Skeletal muscle tissue (tissue), 4 donors: ENCODE data around the gene FHIT. TPM values are rescaled to one million over a fixed set of nuclear protein-coding genes. Genes with fewer than 3 reads are reported as not detected.

Experiments
- H3K27ac ChIP-seq: one replicate; pipeline ENCODE4 v1.7.0; 2013; ENCODE audit warnings: mild to moderate bottlenecking, low read depth, low read length, inconsistent platforms
- H3K27me3 ChIP-seq, 3 donors: one replicate each; pipeline ENCODE4 v1.7.0; 2013; ENCODE audit warnings: low read length in 3 of 3; ENCODE audit not compliant: control insufficient read depth in 3 of 3, insufficient read depth in 3 of 3
- H3K36me3 ChIP-seq, 3 donors: one replicate each; pipeline ENCODE4 v1.7.0; 2013; ENCODE audit warnings: low read length in 3 of 3; ENCODE audit not compliant: control insufficient read depth in 3 of 3, insufficient read depth in 3 of 3
- H3K4me1 ChIP-seq, 3 donors: one replicate each; pipeline ENCODE4 v1.7.0; 2013; ENCODE audit warnings: low read length in 3 of 3, mild to moderate bottlenecking in 3 of 3; ENCODE audit not compliant: control insufficient read depth in 3 of 3, insufficient read depth in 3 of 3
- H3K4me3 ChIP-seq, 3 donors: one replicate each; pipeline ENCODE4 v1.7.0; 2013; ENCODE audit warnings: low read length in 3 of 3
- H3K9ac ChIP-seq, 3 donors: one replicate each; pipeline ENCODE4 v1.7.0; 2013; ENCODE audit warnings: low read length in 3 of 3, mild to moderate bottlenecking in 3 of 3, moderate library complexity in 2 of 3, low read depth in 1 of 3
- H3K9me3 ChIP-seq, 3 donors: one replicate each; pipeline ENCODE4 v1.7.0; 2013; ENCODE audit warnings: low read length in 3 of 3; ENCODE audit not compliant: control insufficient read depth in 3 of 3
- total RNA-seq: library from RNA; depleted of rRNA; stranded (reverse); fragments of >200 nt; gene quantifications from one replicate; pipeline ENCODE4 v1.2.3, GENCODE V29; 2014
- donor health status: Osteomylitis.

FHIT gene
- total RNA-seq, 1 donor from 2014 or later, result 4.2 TPM

DNA sequence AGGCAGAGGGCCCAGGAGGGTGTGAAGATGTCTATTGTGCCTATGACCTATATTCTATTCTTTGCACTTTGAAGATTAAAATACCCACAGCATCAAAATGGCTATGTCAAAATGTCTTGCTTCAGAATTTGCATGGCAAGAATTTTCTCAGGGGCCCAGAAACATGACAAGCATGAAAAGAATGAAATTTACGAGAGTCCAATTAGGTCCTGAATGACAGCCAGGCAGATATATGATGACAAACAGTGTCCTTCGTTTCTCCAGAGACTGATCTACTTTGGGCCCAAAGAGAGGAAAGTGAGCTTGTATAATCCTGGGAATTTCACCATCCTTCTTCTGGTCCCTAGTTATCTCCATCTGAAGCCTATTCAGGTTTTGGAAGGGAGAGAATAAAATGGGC lies 609.9 kb downstream of the FHIT start:
- Histone ChIP-seq H3K4me3 (no peak overlapping the region), H3K4me1 (no peaks in the 10 kb centered on the region), H3K9me3 (no peaks in the 10 kb centered on the region), H3K36me3 (no peaks in the 10 kb centered on the region), H3K9ac (no peak overlapping the region), H3K27me3 (no peaks in the 10 kb centered on the region), H3K27ac (no peak overlapping the region)

DNA sequence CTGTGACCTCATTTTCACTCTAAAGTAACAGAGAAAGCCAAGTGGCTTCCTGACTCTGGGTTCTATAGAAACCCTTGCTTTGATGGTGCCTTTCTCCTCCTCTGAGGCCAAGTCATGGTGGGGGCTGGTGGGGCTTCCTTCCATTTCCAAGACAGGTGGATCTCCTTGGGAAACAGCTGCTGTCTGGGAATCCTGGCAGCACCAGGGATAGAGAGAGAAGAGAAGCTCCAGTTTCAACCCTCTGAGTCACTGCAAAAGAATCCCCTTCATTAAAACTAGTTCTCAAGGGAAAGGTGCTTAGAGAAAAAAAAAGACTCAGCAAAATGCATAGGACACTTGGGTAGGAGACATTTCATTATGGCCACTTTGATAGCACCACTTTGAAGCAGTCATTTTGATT lies 614.4 kb downstream of the FHIT start:
- Histone ChIP-seq H3K9ac (no peak overlapping the region), H3K9me3 (no peaks in the 10 kb centered on the region), H3K4me3 (no peak overlapping the region), H3K27ac (no peak overlapping the region), H3K4me1 (no peaks in the 10 kb centered on the region), H3K27me3 (no peaks in the 10 kb centered on the region), H3K36me3 (no peaks in the 10 kb centered on the region)

DNA sequence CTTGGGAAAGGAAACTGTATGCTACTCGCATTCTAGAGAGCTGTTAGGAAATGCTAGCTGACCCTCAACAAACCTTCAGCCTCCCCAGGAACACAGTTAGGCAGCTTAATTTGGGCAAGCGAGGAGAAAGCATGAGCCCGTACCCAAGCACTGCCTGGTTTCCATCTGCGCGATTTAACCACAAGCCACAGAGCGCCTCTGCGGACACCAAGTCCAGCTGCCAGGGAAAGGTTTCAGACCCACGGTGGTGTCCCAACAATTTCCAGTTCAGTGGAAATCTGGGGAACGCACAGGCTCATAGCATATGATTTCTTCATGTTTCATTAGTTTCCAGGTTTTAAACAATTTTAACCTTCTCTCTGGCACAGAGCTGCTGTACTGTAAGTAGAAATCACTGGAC lies 617.6 kb downstream of the FHIT start:
- no peak overlapping the region for H3K4me3 ChIP-seq
- H3K27me3 ChIP-seq, result no peaks in the 10 kb centered on the region
- no peaks in the 10 kb centered on the region for H3K9me3 ChIP-seq
- H3K36me3 ChIP-seq, result no peaks in the 10 kb centered on the region
- no peak overlapping the region for H3K9ac ChIP-seq
- H3K4me1 ChIP-seq, result no peaks in the 10 kb centered on the region
- no peak overlapping the region for H3K27ac ChIP-seq

DNA sequence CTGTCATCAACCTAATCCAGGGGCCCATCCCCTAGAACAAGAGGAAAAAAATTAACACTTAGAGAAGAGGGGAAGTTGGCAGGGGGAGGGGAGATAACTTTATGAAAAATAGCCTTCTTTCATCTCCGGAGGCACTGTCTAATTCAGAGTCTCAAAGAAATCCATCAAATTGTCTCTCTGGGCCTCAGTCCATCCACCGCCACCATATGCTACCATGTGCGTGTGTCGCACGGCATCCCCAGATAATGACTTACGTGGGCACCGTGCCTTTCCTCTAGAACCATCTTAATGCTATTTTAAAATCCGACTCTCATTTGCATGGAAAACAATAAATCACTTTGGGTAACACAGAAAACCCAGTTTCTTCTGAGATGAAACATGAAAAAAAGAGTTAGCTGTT lies 619.7 kb downstream of the FHIT start:
- Histone ChIP-seq H3K9me3 (no peaks in the 10 kb centered on the region), H3K4me3 (no peak overlapping the region), H3K27me3 (no peaks in the 10 kb centered on the region), H3K4me1 (no peaks in the 10 kb centered on the region), H3K27ac (no peak overlapping the region), H3K36me3 (no peaks in the 10 kb centered on the region), H3K9ac (no peak overlapping the region)

DNA sequence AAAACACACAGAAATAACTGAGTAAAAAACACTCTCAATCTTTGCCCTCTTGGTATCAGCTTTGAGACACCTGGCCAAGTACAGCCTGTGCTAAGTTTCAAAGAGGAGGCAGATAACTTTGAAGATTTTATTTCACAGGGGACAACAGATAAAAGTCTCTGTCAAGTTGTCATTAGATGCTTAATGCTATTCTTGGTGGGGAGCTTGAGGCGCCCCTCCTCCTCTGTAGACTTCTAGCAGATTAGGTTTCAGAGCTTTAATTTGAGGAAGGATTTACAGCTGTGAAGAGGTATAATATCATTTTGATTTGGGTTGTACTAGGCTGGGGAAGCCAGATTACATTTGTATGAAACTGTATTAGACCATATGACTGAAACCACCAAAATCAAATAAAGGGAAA lies 620.3 kb downstream of the FHIT start:
- H3K27ac ChIP-seq, result no peak overlapping the region
- H3K9me3 ChIP-seq, result no peaks in the 10 kb centered on the region
- H3K27me3 ChIP-seq, result no peaks in the 10 kb centered on the region
- H3K9ac ChIP-seq, result no peak overlapping the region
- no peak overlapping the region for H3K4me3 ChIP-seq
- H3K36me3 ChIP-seq, result no peaks in the 10 kb centered on the region
- H3K4me1 ChIP-seq, result no peaks in the 10 kb centered on the region

DNA sequence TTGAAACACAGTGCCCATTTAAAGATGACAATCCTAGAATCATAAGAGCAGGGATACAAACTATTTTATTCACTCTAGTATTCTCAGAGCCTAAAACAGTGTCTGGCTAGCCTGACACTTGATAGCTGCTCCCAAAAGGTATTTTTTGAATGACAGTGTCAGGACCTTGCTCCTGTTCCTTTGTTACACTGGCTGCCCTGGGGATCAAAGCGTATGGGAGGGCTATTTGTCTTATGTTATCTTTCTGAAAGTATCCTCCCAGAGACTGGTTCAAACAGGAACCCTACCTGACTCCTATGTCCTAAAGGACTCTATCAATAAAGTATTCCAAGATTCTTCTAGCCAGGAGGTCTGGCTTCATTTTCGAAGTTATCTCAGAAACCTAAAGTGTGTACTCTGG lies 621.4 kb downstream of the FHIT start:
- H3K9me3 ChIP-seq, result no peaks in the 10 kb centered on the region
- no peaks in the 10 kb centered on the region for H3K36me3 ChIP-seq
- H3K27me3 ChIP-seq, result no peaks in the 10 kb centered on the region
- H3K4me3 ChIP-seq, result no peak overlapping the region
- H3K27ac ChIP-seq, result no peak overlapping the region
- H3K9ac ChIP-seq, result no peak overlapping the region
- no peaks in the 10 kb centered on the region for H3K4me1 ChIP-seq

DNA sequence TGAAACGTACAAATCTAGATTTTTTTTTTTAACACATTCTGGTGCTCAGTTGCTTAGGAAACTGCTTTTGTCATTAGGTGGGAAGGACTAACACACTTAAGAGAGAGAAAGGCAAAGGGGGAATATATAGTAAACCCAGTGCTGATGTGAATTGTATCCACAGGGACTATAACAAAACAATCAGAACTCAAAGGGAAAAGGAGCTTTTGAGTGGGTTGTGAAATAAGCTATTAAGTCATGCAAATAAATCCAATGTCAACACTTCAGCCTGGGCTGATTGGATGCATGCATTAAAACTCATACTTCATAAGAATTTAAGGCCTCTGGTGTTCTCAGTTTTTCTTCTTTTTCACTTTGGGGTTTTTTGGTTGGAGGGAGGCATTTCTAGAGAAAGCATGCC lies 628.9 kb downstream of the FHIT start:
- H3K4me1 ChIP-seq, result no peaks in the 10 kb centered on the region
- no peak overlapping the region for H3K4me3 ChIP-seq
- H3K27ac ChIP-seq, result no peak overlapping the region
- H3K9me3 ChIP-seq, result no peaks in the 10 kb centered on the region
- no peak overlapping the region for H3K9ac ChIP-seq
- H3K27me3 ChIP-seq, result no peaks in the 10 kb centered on the region
- no peaks in the 10 kb centered on the region for H3K36me3 ChIP-seq

DNA sequence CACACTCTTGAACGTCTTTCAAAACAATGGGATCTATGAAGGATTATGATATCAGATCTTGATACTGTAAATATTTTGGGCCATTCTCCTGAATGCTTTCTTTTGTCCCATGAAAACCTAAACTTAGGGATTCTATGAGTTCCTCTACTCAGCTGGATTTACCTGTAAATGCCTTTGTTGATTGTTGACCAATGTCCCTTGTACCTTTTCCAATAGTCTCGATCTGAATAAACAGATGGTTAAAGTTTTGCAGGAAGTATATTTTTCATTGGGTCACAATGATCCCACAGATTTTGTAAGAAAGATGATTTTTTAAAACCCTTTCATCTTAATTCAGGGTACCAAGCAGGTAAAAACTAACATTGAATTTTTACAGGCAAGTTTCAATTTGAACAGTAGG lies 634.1 kb downstream of the FHIT start:
- H3K4me3 ChIP-seq, result no peak overlapping the region
- no peak overlapping the region for H3K9ac ChIP-seq
- no peak overlapping the region for H3K27ac ChIP-seq
- H3K36me3 ChIP-seq, result no peaks in the 10 kb centered on the region
- no peaks in the 10 kb centered on the region for H3K27me3 ChIP-seq
- H3K4me1 ChIP-seq, result no peaks in the 10 kb centered on the region
- H3K9me3 ChIP-seq, result no peaks in the 10 kb centered on the region

DNA sequence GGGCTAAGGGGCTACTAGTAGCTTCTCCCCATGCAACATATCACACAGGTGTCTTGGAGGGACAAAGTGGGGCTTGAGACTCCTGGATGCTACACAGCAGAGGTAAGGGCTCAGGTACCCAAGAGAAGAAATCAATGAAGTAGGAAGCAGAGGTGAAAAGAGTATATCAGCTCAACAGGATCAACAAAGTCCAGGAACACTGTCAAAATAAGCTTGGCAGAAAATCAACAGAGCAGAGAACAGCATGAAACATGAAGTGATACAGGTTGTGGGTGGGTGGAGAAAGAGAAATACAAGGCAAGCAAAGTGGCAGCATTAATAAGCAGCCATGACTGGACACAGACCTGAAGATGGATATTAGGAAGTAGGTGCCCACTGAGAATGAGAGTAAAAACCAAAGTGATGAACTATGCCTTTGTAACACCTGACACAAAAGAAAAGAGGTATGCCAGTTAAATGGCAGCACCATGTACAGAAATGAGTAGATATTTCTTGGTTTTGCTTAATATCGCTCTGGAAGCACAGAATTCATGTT lies 637.4 kb downstream of the FHIT start:
- no peak overlapping the region for H3K4me3 ChIP-seq
- H3K9me3 ChIP-seq, result no peaks in the 10 kb centered on the region
- H3K9ac ChIP-seq, result no peak overlapping the region
- H3K27me3 ChIP-seq, result no peaks in the 10 kb centered on the region
- H3K4me1 ChIP-seq, result no peaks in the 10 kb centered on the region
- no peak overlapping the region for H3K27ac ChIP-seq
- H3K36me3 ChIP-seq, result no peaks in the 10 kb centered on the region

DNA sequence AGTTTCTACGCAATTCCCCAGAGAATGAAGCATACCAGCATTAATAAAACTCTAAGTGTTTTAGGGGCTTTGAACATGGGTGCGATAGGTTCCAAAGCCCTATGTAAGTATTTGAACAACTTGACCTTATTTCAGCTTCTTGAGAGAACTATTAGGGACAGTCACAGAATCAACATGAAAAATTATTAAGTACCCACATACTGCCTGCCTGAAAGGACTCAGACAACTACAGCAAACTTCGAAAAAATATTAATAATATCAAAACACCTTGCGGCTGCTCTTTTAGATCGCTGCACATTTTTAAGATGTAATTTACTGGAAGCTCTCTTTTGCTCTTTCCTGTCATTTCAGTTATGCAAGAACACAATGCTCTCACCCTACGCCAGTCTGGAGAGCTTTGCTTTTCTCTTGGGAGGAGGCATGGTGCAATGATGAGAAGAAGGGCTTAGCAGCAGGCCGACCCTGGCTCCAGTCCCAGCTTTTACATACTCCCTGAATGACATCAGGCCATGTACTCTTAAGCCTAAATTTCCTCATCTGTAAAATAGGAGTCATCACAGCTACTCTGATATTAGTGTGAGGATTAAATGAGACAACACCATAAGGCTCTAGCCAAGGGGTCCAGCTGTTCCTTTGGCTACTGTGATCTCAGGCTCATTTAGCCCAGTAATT lies 640.7 kb downstream of the FHIT start:
- no peak overlapping the region for H3K9ac ChIP-seq
- H3K4me3 ChIP-seq, result no peak overlapping the region
- H3K36me3 ChIP-seq, result no peaks in the 10 kb centered on the region
- H3K27ac ChIP-seq, result no peak overlapping the region
- no peaks in the 10 kb centered on the region for H3K27me3 ChIP-seq
- H3K9me3 ChIP-seq, result no peaks in the 10 kb centered on the region
- no peaks in the 10 kb centered on the region for H3K4me1 ChIP-seq
